ENCODE data around the gene ETV2.

The ETV2 gene

GRCh38 chr19:35643255-35644205, 2.0 kb downstream of the ETV2 start (continued):
- TF ChIP-seq ZNF529 (tag by site-specific recombination; IDR thresholded peaks at IDR 0.05; ENCODE audit: insufficient replicate concordance) (no peak), ZNF2 (tag by site-specific recombination; IDR thresholded peaks at IDR 0.05) (peak; percentile 99), ZNF324 (tag by site-specific recombination; IDR thresholded peaks at IDR 0.05) (peak; percentile 97), ZNF18 (tag by site-specific recombination; IDR thresholded peaks at IDR 0.05) (peak; percentile 54), SCRT1 (tag by site-specific recombination; IDR thresholded peaks at IDR 0.05; ENCODE audit: borderline replicate concordance) (no peak), ZBTB20 (tag by site-specific recombination; IDR thresholded peaks at IDR 0.05) (peak; percentile 93), ZNF114 (tag by site-specific recombination; IDR thresholded peaks at IDR 0.05) (no peak), ZNF362 (tag by site-specific recombination; IDR thresholded peaks at IDR 0.05) (no peak), ZNF48 (tag by site-specific recombination; IDR thresholded peaks at IDR 0.05) (no peak), ZNF670 (tag by site-specific recombination; IDR thresholded peaks at IDR 0.05; ENCODE audit: low read depth) (no peak), ZNF580 (tag by site-specific recombination; IDR thresholded peaks at IDR 0.05) (peak; percentile 93), PRDM1 (tag by site-specific recombination; IDR thresholded peaks at IDR 0.05) (no peak), ZNF248 (tag by site-specific recombination; IDR thresholded peaks at IDR 0.05) (no peak), TCF7L2 (IDR thresholded peaks at IDR 0.05; ENCODE audit: borderline replicate concordance, low read depth, low read length) (no peak), ZNF626 (tag by site-specific recombination; IDR thresholded peaks at IDR 0.05) (no peak), ZNF391 (tag by site-specific recombination; IDR thresholded peaks at IDR 0.05; ENCODE audit: borderline replicate concordance, low read depth) (peak; percentile 99), ZNF791 (tag by site-specific recombination; IDR thresholded peaks at IDR 0.05) (no peak), ZNF623 (tag by site-specific recombination; IDR thresholded peaks at IDR 0.05) (no peak; the same call in 1 of the 2 replicates), ZNF132 (tag by site-specific recombination; IDR thresholded peaks at IDR 0.05; ENCODE audit: borderline replicate concordance) (no peak), ZNF140 (tag by site-specific recombination; IDR thresholded peaks at IDR 0.05) (no peak), ZNF830 (tag by site-specific recombination; IDR thresholded peaks at IDR 0.05; ENCODE audit: low read depth) (no peak), ZSCAN16 (tag by site-specific recombination; IDR thresholded peaks at IDR 0.05) (no peak; the same call in none of the 2 replicates), TSHZ1 (tag by site-specific recombination; IDR thresholded peaks at IDR 0.05; ENCODE audit: borderline replicate concordance) (peak; percentile 9; the same call in 1 of the 2 replicates), ZNF837 (tag by site-specific recombination; IDR thresholded peaks at IDR 0.05) (peak; percentile 91; the same call in 1 of the 2 replicates), ZNF473 (tag by site-specific recombination; IDR thresholded peaks at IDR 0.05) (no peak), GFI1B (tag by site-specific recombination; IDR thresholded peaks at IDR 0.05) (no peak; the same call in 1 of the 2 replicates), ZNF433 (tag by site-specific recombination; IDR thresholded peaks at IDR 0.05; ENCODE audit: low read depth) (no peak), ZNF747 (tag by site-specific recombination; IDR thresholded peaks at IDR 0.05) (no peak), ZNF621 (tag by site-specific recombination; IDR thresholded peaks at IDR 0.05) (no peak), OVOL3 (tag by site-specific recombination; IDR thresholded peaks at IDR 0.05) (no peak; the same call in none of the 2 replicates), ZNF138 (tag by site-specific recombination; IDR thresholded peaks at IDR 0.05; ENCODE audit: borderline replicate concordance) (no peak), ZNF214 (tag by site-specific recombination; IDR thresholded peaks at IDR 0.05; ENCODE audit: borderline replicate concordance) (no peak), ZFP3 (tag by site-specific recombination; IDR thresholded peaks at IDR 0.05; ENCODE audit: low read depth) (no peak), ZNF571 (tag by site-specific recombination; IDR thresholded peaks at IDR 0.05) (no peak)
